ENCODE data around the gene MAT2B. TPM values are rescaled to one million over a fixed set of nuclear protein-coding genes. Genes with fewer than 3 reads are reported as not detected.

Gene MAT2B
- total and polyA plus RNA-seq, 9 of the 15 experiments (the other 6 are each of a cell fraction or from before 2014, with no cell fraction given), result 32.0 to 57.7 (median 43.6) TPM

DNA sequence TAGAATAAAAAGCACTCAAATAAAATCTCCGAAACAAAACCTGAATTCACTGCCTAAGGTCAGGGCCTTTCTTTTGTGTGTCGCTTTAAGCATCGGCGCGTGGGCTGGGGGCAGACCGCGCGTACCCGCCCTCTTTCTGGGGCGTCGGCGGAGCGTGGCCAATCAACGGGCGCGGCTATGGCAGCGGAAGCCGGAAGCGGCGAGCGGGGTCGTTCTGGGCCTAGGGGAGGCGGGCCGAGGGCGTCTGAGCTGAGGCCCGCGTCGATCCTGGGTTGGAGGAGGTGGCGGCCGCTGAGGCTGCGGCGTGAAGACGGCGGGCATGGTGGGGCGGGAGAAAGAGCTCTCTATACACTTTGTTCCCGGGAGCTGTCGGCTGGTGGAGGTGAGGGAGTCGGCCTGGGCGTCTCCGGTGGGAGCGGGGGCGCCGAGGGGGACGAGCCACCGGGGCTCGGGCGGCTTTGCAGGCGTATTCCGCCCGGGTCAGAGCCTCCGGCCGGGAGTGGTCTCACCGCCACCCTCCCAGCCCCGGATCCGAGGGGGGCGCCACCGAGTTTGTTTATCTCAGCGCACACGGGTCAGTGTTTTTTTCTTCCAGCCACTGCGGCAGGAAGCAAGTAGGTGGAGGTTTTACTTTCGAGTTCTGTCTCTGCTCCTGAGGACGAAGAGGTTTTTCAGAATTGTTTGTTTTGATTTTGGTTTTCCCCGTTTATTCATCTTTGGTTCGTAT lies at the start of gene MAT2B (continued):
- TF ChIP-seq, protein P1, sequence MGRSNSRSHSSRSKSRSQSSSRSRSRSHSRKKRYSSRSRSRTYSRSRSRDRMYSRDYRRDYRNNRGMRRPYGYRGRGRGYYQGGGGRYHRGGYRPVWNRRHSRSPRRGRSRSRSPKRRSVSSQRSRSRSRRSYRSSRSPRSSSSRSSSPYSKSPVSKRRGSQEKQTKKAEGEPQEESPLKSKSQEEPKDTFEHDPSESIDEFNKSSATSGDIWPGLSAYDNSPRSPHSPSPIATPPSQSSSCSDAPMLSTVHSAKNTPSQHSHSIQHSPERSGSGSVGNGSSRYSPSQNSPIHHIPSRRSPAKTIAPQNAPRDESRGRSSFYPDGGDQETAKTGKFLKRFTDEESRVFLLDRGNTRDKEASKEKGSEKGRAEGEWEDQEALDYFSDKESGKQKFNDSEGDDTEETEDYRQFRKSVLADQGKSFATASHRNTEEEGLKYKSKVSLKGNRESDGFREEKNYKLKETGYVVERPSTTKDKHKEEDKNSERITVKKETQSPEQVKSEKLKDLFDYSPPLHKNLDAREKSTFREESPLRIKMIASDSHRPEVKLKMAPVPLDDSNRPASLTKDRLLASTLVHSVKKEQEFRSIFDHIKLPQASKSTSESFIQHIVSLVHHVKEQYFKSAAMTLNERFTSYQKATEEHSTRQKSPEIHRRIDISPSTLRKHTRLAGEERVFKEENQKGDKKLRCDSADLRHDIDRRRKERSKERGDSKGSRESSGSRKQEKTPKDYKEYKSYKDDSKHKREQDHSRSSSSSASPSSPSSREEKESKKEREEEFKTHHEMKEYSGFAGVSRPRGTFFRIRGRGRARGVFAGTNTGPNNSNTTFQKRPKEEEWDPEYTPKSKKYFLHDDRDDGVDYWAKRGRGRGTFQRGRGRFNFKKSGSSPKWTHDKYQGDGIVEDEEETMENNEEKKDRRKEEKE (IDR thresholded peaks at IDR 0.05; ENCODE audit: borderline replicate concordance in 1 of 2, control insufficient read depth in 1 of 2, low read depth in 2 of 2, low read length in 1 of 2), result 0 out of 4 replicates have a peak, but pooled peaks of 1 of the 2 experiments have one; percentile 20
- TF ChIP-seq, protein P2, sequence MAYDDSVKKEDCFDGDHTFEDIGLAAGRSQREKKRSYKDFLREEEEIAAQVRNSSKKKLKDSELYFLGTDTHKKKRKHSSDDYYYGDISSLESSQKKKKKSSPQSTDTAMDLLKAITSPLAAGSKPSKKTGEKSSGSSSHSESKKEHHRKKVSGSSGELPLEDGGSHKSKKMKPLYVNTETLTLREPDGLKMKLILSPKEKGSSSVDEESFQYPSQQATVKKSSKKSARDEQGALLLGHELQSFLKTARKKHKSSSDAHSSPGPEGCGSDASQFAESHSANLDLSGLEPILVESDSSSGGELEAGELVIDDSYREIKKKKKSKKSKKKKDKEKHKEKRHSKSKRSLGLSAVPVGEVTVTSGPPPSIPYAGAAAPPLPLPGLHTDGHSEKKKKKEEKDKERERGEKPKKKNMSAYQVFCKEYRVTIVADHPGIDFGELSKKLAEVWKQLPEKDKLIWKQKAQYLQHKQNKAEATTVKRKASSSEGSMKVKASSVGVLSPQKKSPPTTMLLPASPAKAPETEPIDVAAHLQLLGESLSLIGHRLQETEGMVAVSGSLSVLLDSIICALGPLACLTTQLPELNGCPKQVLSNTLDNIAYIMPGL (CRISPR knock-in tag; IDR thresholded peaks at IDR 0.05), result peak; percentile 84; the same call in 1 of the 2 replicates
- TF ChIP-seq ZBTB7A (IDR thresholded peaks at IDR 0.05; ENCODE audit: borderline replicate concordance, control insufficient read depth, low read depth, low read length), result peak; percentile 85
- peak; percentile 80; the same call in 1 of the 2 replicates for TF ChIP-seq FOXJ2 (tag; IDR thresholded peaks at IDR 0.05)
- peak; percentile 57 for TF ChIP-seq RBM22 (IDR thresholded peaks at IDR 0.05; ENCODE audit: low read depth, low read length, poor library complexity, severe bottlenecking)
- peak; percentile 97 for TF ChIP-seq CXXC5 (CRISPR knock-in tag; IDR thresholded peaks at IDR 0.05)
- no peak; the same call in 1 of the 2 replicates for TF ChIP-seq PHB2 (IDR thresholded peaks at IDR 0.05; ENCODE audit: low read depth)
- no peak for TF ChIP-seq HMG20A (CRISPR knock-in tag; conservative IDR thresholded peaks at IDR 0.05)
- no peak for TF ChIP-seq HDAC8 (tag; IDR thresholded peaks at IDR 0.05)
- TF ChIP-seq KDM5B (IDR thresholded peaks at IDR 0.05; ENCODE audit: insufficient replicate concordance, low read depth, low read length), result peak; percentile 89
- 0 out of 2 replicates have a peak, but pooled peaks have one; percentile 12 for TF ChIP-seq SPI1 (IDR thresholded peaks at IDR 0.05; ENCODE audit: borderline replicate concordance, low read depth, low read length)
- TF ChIP-seq CBX3 (IDR thresholded peaks at IDR 0.05; ENCODE audit: borderline replicate concordance in 1 of 2, low read length in 2 of 2), result no peak
- TF ChIP-seq TAF7 (tag; IDR thresholded peaks at IDR 0.05), result peak; percentile 56
- no peak for TF ChIP-seq EZH2 (IDR thresholded peaks at IDR 0.05; ENCODE audit: borderline replicate concordance, low read depth, low read length)
- TF ChIP-seq RB1 (IDR thresholded peaks at IDR 0.05; ENCODE audit: low read depth), result peak; percentile 68
- no peak for TF ChIP-seq ZNF134 (CRISPR knock-in tag; conservative IDR thresholded peaks at IDR 0.05)
- TF ChIP-seq, protein P3, sequence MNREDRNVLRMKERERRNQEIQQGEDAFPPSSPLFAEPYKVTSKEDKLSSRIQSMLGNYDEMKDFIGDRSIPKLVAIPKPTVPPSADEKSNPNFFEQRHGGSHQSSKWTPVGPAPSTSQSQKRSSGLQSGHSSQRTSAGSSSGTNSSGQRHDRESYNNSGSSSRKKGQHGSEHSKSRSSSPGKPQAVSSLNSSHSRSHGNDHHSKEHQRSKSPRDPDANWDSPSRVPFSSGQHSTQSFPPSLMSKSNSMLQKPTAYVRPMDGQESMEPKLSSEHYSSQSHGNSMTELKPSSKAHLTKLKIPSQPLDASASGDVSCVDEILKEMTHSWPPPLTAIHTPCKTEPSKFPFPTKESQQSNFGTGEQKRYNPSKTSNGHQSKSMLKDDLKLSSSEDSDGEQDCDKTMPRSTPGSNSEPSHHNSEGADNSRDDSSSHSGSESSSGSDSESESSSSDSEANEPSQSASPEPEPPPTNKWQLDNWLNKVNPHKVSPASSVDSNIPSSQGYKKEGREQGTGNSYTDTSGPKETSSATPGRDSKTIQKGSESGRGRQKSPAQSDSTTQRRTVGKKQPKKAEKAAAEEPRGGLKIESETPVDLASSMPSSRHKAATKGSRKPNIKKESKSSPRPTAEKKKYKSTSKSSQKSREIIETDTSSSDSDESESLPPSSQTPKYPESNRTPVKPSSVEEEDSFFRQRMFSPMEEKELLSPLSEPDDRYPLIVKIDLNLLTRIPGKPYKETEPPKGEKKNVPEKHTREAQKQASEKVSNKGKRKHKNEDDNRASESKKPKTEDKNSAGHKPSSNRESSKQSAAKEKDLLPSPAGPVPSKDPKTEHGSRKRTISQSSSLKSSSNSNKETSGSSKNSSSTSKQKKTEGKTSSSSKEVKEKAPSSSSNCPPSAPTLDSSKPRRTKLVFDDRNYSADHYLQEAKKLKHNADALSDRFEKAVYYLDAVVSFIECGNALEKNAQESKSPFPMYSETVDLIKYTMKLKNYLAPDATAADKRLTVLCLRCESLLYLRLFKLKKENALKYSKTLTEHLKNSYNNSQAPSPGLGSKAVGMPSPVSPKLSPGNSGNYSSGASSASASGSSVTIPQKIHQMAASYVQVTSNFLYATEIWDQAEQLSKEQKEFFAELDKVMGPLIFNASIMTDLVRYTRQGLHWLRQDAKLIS (CRISPR knock-in tag; IDR thresholded peaks at IDR 0.05), result peak; percentile 73
- no peak for TF ChIP-seq NCOA4 (IDR thresholded peaks at IDR 0.05; ENCODE audit: partially characterized antibody)
- peak; percentile 80 for TF ChIP-seq CREM (IDR thresholded peaks at IDR 0.05; ENCODE audit: low read depth)

All from K562 (cell line).